HepG2 (cell line): ENCODE results near the gene ILDR2. TPM values are rescaled to one million over a fixed set of nuclear protein-coding genes. Genes with fewer than 3 reads are reported as not detected.

Experiments
- ATAC-seq: fragments of 200-7000 bp; cut with Tn5 transposase; 3 replicates; pipeline ENCODE4 v1.9.1; 2020; ENCODE audit warnings: mild to moderate bottlenecking, moderate library complexity
- BruUV-seq: library from RNA; stranded (reverse); fragments of 400-500 nt; replicated peaks from 2 replicates; lab custom pipeline; 2021; lab: Mats Ljungman, UMichigan
- CTCF ChIA-PET: fragments of 300-600 bp; formaldehyde crosslinking; extraction: SDS; loops from one replicate; lab custom pipeline; 2021; ENCODE audit warnings: low total read pairs, inconsistent platforms, low intra/inter-chr PET ratio; lab: Yijun Ruan, JAX
- POLR2A ChIA-PET: fragments of 350-600 bp; sonication (Branson Sonifier 250); formaldehyde crosslinking; loops from one replicate; lab custom pipeline; 2020; ENCODE audit warnings: antibody characterized with exemption, inconsistent platforms; lab: Yijun Ruan, JAX
- DNase-seq: peaks from one replicate; pipeline ENCODE4 v3.0.0-alpha.2; 2015; ENCODE audit warnings: low spot score
- FAIRE-seq: peaks from 3 replicates; lab custom pipeline; 2011; peaks lifted over from hg19 to GRCh38; lab: Jason Lieb, UNC
- H2AFZ ChIP-seq: one replicate; pipeline ENCODE4 v1.6.1; 2011; ENCODE audit warnings: low read length, inconsistent platforms
- H3K27ac ChIP-seq: fragments of 300-600 bp; 3 replicates; pipeline ENCODE4 v1.8.0; 2011; ENCODE audit warnings: mixed run types, mild to moderate bottlenecking, mixed read lengths, low read length, inconsistent platforms; ENCODE audit not compliant: insufficient read depth; ENCODE audit errors: extremely low read length
- H3K27me3 ChIP-seq, 2 experiments: fragments of 200-600 bp in 1 of 2; 2 replicates in 1 of 2; 3 replicates in 1 of 2; pipeline versions ENCODE4 v1.6.0 to v1.8.0; 2011; ENCODE audit warnings: low read length in 2 of 2, mild to moderate bottlenecking in 2 of 2, moderate library complexity in 2 of 2, inconsistent platforms in 1 of 2; ENCODE audit not compliant: insufficient read depth in 2 of 2, control insufficient read depth in 1 of 2
- H3K36me3 ChIP-seq, 2 experiments: fragments of 200-600 bp in 1 of 2; replicated peaks in 1 of 2; 2 replicates in 1 of 2; 3 replicates in 1 of 2; pipeline versions ENCODE4 v1.5.1 to v1.8.0; 2011; ENCODE audit warnings: low read length in 2 of 2, inconsistent platforms in 1 of 2; ENCODE audit not compliant: insufficient read depth in 2 of 2, control insufficient read depth in 1 of 2
- H3K4me1 ChIP-seq: 2 replicates; pipeline ENCODE4 v1.5.1; 2012; ENCODE audit warnings: low read length, inconsistent platforms; ENCODE audit not compliant: insufficient read depth
- H3K4me2 ChIP-seq: 2 replicates; pipeline ENCODE4 v1.6.0; 2011; ENCODE audit warnings: low read depth, low read length, inconsistent platforms
- H3K4me3 ChIP-seq, 3 experiments: fragments of 200-600 bp in 1 of 3; sonication (generic), shearing (Covaris generic) in 1 of 3; replicated peaks in 1 of 3; 2 replicates each; pipeline ENCODE4 v1.5.1; 2011 to 2016; ENCODE audit warnings: low read length in 3 of 3, inconsistent platforms in 2 of 3, low read depth in 2 of 3, mild to moderate bottlenecking in 2 of 3, control low read depth in 1 of 3, mixed read lengths in 1 of 3; ENCODE audit not compliant: insufficient read depth in 1 of 3
- H3K79me2 ChIP-seq: one replicate; pipeline ENCODE4 v1.6.1; 2011; ENCODE audit warnings: low read length, inconsistent platforms; ENCODE audit not compliant: insufficient read depth
- H3K9ac ChIP-seq: 2 replicates; pipeline ENCODE4 v1.6.0; 2011; ENCODE audit warnings: mild to moderate bottlenecking, low read depth, low read length, inconsistent platforms; ENCODE audit not compliant: insufficient read depth
- H3K9me3 ChIP-seq: 2 replicates; pipeline ENCODE4 v1.5.1; 2012; ENCODE audit warnings: mild to moderate bottlenecking, low read length
- H4K20me1 ChIP-seq: 2 replicates; pipeline ENCODE4 v1.6.0; 2011; ENCODE audit warnings: inconsistent platforms, mild to moderate bottlenecking, low read length, moderate library complexity; ENCODE audit not compliant: insufficient read depth
- BCL6 ChIP-seq: IDR thresholded peaks from 2 replicates; pipeline ENCODE4 v1.6.1; 2016; ENCODE audit warnings: missing genetic modification reagents, missing compliant biosample characterization
- CEBPB ChIP-seq: IDR thresholded peaks from 2 replicates; pipeline ENCODE4 v1.6.1; 2011; ENCODE audit warnings: low read depth, low read length, improper control_type of control experiment, borderline replicate concordance
- DRAP1 ChIP-seq: IDR thresholded peaks from 2 replicates; pipeline ENCODE4 v1.6.1; 2016; ENCODE audit warnings: missing genetic modification reagents, missing compliant biosample characterization
- DZIP1 ChIP-seq: sonication (generic); formaldehyde crosslinking; IDR thresholded peaks from 2 replicates; pipeline ENCODE4 v1.5.0; 2020; ENCODE audit warnings: mild to moderate bottlenecking, missing genetic modification reagents
- MATR3 ChIP-seq: sonication (generic); formaldehyde crosslinking; IDR thresholded peaks from 2 replicates; pipeline ENCODE4 v1.4.0; 2020; ENCODE audit warnings: missing genetic modification reagents
- PAWR ChIP-seq: sonication (generic); formaldehyde crosslinking; IDR thresholded peaks from 2 replicates; pipeline ENCODE4 v1.4.0; 2020; ENCODE audit warnings: missing genetic modification reagents, mild to moderate bottlenecking, borderline replicate concordance
- THYN1 ChIP-seq: sonication (generic); formaldehyde crosslinking; IDR thresholded peaks from 2 replicates; pipeline ENCODE4 v1.8.1; 2023; ENCODE audit warnings: low read depth, mild to moderate bottlenecking, moderate library complexity, missing genetic modification reagents, borderline replicate concordance
- TRIM24 ChIP-seq: sonication (generic); formaldehyde crosslinking; IDR thresholded peaks from 2 replicates; pipeline ENCODE4 v1.8.0; 2022; ENCODE audit warnings: mild to moderate bottlenecking, missing genetic modification reagents
- ZNF136 ChIP-seq: sonication (generic); formaldehyde crosslinking; IDR thresholded peaks from 2 replicates; pipeline ENCODE4 v1.8.1; 2022; ENCODE audit warnings: low read depth, mild to moderate bottlenecking, moderate library complexity, missing genetic modification reagents
- ZNF280B ChIP-seq: sonication (generic); formaldehyde crosslinking; IDR thresholded peaks from 2 replicates; pipeline ENCODE4 v1.5.0; 2020; ENCODE audit warnings: missing genetic modification reagents, mild to moderate bottlenecking, borderline replicate concordance
- ZNF577 ChIP-seq: sonication (generic); formaldehyde crosslinking; IDR thresholded peaks from 2 replicates; pipeline ENCODE4 v1.4.0; 2020; ENCODE audit warnings: mild to moderate bottlenecking, low read depth, missing genetic modification reagents, borderline replicate concordance
- WGBS: methylation state at CpG from one replicate; pipeline ENCODE4 v1.1.6; 2017; ENCODE audit warnings: low lambda C conversion rate; 5-methylcytosine and 5-hydroxymethylcytosine counted together
- in situ Hi-C: cut with HindIII; loops from 2 replicates; pipeline ENCODE4 v1.10.0; 2017; ENCODE audit warnings: low pct_unique_long_range_greater_than_20kb; ENCODE audit not compliant: extremely low pct_ligation_motif_present
- intact Hi-C: fragments of 100-400 bp; cut with micrococcal nuclease; formaldehyde crosslinking; loops from one replicate; pipeline ENCODE4 v1.10.0; 2022; ENCODE audit not compliant: unreplicated experiment
- polyA plus RNA-seq, 8 experiments: library from polyadenylated mRNA; depleted of rRNA in 3 of 8; stranded (reverse) in 7 of 8; unstranded in 1 of 8; fragments of >200 nt; fragmentation: Illumina TruSeq in 4 of 8; extraction: Trizol in 4 of 8; gene quantifications; 2 replicates each; pipeline versions ENCODE4 v1.2.1 to v1.2.3, GENCODE V29; 2011 to 2016; ENCODE audit warnings: low read depth in 4 of 8, missing spikeins in 1 of 8, mixed read lengths in 1 of 8; ENCODE audit not compliant: insufficient read depth in 1 of 8
- total RNA-seq, 5 experiments: library from RNA; depleted of rRNA; stranded (reverse); fragments of >200 nt; fragmentation: Illumina TruSeq; extraction: Trizol; gene quantifications; 2 replicates each; pipeline ENCODE4 v1.2.3, GENCODE V29; 2016; ENCODE audit warnings: low read depth in 1 of 5

The ILDR2 gene
- total and polyA plus RNA-seq, 2 of the 13 experiments (the other 11 are each of a cell fraction or from before 2014, with no cell fraction given) = 0.04 TPM; not detected in 1

- peak; percentile 74; the same call in 1 of the 2 replicates for TF ChIP-seq CEBPB
- TF ChIP-seq BCL6 (CRISPR knock-in tag) = no peak
- TF ChIP-seq THYN1 (CRISPR knock-in tag) = no peak
- TF ChIP-seq ZNF136 = no peak
- no peak for TF ChIP-seq PAWR (CRISPR knock-in tag)
- TF ChIP-seq MATR3 (CRISPR knock-in tag) = no peak
- TF ChIP-seq TRIM24 = no peak
Measured at GRCh38 chr1:166868639-166869038, 106.7 kb downstream of the ILDR2 start (continued).

GRCh38 chr1:166865926-166866325 is 109.4 kb downstream of the ILDR2 start:
- H3K36me3 ChIP-seq = peaks cover 5 to 66% of the 10 kb centered on the region in 2 experiments
- no TSS peak for BruUV-seq
- DNase-seq (no peak), ATAC-seq (no peak), FAIRE-seq (no peak)
- no peak overlapping the region for H3K4me3 ChIP-seq
- in situ Hi-C loops (no loop called here), intact Hi-C loops (no loop called here)
- WGBS = 97% methylated on average over 5 of the region's 5 CpGs
- H3K4me2 ChIP-seq = no peak overlapping the region
- POLR2A ChIA-PET = no interaction called here
- no peak overlapping the region for H3K27ac ChIP-seq
- peaks cover 16% of the 10 kb centered on the region for H4K20me1 ChIP-seq
- peaks cover 29% of the 10 kb centered on the region for H3K79me2 ChIP-seq
- no peak overlapping the region for H2AFZ ChIP-seq
- H3K9ac ChIP-seq = no peak overlapping the region
- no peaks in the 10 kb centered on the region for H3K27me3 ChIP-seq
- H3K4me1 ChIP-seq = peaks cover 26% of the 10 kb centered on the region
- CTCF ChIA-PET = no interaction called here
- no peaks in the 10 kb centered on the region for H3K9me3 ChIP-seq
- no peak for TF ChIP-seq ZNF577 (CRISPR knock-in tag)
- no peak for TF ChIP-seq DZIP1 (CRISPR knock-in tag)
- TF ChIP-seq ZNF280B (CRISPR knock-in tag) = no peak
- no peak for TF ChIP-seq DRAP1 (CRISPR knock-in tag)
